Activated CD4-positive, alpha-beta T cell treated with anti-CD3 and anti-CD28 coated beads, Interleukin-2, amount 10 ng/mL, durations not matched to agents 24 days and 14 days (primary cell): ENCODE results near the gene HSPB1. TPM values are rescaled to one million over a fixed set of nuclear protein-coding genes. Genes with fewer than 3 reads are reported as not detected.
"Not testable (repeated sequence)": the region's sequence is repeated elsewhere in the genome, so short reads cannot be mapped to it uniquely, and the experiment has no call there.

Experiments
- DNase-seq: peaks from one replicate; pipeline ENCODE4 v3.0.0; 2022
- H3K27ac Mint-ChIP-seq: one replicate; pipeline ENCODE4 v1.8.0; 2022; ENCODE audit warnings: mild to moderate bottlenecking, mixed read lengths
- H3K27me3 Mint-ChIP-seq: one replicate; pipeline ENCODE4 v1.8.0; 2022; ENCODE audit warnings: mixed read lengths
- H3K36me3 Mint-ChIP-seq: one replicate; pipeline ENCODE4 v1.8.0; 2022; ENCODE audit warnings: low read depth, mild to moderate bottlenecking, mixed read lengths
- H3K4me1 Mint-ChIP-seq: one replicate; pipeline ENCODE4 v1.8.0; 2021; ENCODE audit warnings: mixed read lengths
- H3K4me3 Mint-ChIP-seq: one replicate; pipeline ENCODE4 v1.8.0; 2022; ENCODE audit warnings: mild to moderate bottlenecking, moderate library complexity, mixed read lengths
- H3K9me3 Mint-ChIP-seq: one replicate; pipeline ENCODE4 v1.8.0; 2021; ENCODE audit warnings: mixed read lengths
- intact Hi-C: fragments of 100-400 bp; cut with micrococcal nuclease; formaldehyde crosslinking; loops from one replicate; pipeline ENCODE4 v1.15.1; 2023
- total RNA-seq: library from RNA; stranded (reverse); gene quantifications from 2 replicates; pipeline ENCODE4 v1.2.3, GENCODE V29; 2022

The HSPB1 gene
- total RNA-seq, 1 donor from 2014 or later: 112 TPM

DNA sequence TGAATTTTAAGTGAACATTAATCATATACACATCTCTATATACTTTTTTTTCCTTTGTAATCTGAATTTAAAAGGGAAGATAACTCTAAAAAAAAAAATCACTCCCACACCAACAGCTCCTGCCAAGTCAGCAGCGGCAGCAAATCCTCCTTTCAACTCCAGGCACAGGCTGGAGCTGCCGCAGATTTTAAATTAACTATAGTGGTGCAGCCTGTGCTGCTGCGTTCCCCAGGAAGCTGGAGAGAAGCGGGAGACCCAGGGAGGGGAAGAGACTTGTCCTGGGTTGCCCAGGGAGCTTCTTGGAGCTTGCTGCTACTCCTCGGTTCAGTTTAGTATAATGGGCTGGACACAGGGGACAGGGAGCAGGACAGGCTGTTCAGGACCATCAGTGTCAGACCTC, 32.6 kb upstream of the HSPB1 start:
- peaks cover 26% of the 10 kb centered on the region for H3K4me1 Mint-ChIP-seq
- H3K27ac Mint-ChIP-seq: no peak overlapping the region
- DNase-seq: no peak
- H3K4me3 Mint-ChIP-seq: no peak overlapping the region
- peaks cover 21% of the 10 kb centered on the region for H3K27me3 Mint-ChIP-seq
- H3K36me3 Mint-ChIP-seq: no peaks in the 10 kb centered on the region
- intact Hi-C loops: no loop called here
- no peaks in the 10 kb centered on the region for H3K9me3 Mint-ChIP-seq

DNA sequence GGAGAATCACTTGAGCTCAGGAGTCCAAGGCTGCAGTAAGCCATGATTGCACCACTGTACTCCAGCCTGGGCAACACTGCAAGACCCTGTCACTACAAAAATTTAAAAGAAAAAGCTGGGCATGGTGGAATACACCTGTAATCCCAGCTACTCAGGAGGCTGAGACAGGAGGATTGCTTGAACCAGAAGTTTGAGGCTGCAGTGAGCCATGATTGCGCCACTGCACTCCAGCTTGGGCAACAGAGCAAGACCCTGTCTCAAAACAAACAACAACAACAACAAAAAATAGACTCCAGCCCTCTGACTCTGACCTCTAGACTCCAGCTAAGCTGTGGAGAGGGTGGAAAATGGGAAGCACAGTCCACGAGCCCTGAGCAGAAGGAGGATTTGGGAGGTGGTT, 31.1 kb upstream of the HSPB1 start:
- H3K27ac Mint-ChIP-seq, H3K4me3 Mint-ChIP-seq, H3K36me3 Mint-ChIP-seq, intact Hi-C loops, DNase-seq, H3K9me3 Mint-ChIP-seq: not testable (repeated sequence)
- Mint-ChIP-seq H3K27me3 (peaks cover 19% of the 10 kb centered on the region), H3K4me1 (peaks cover 26% of the 10 kb centered on the region)

DNA sequence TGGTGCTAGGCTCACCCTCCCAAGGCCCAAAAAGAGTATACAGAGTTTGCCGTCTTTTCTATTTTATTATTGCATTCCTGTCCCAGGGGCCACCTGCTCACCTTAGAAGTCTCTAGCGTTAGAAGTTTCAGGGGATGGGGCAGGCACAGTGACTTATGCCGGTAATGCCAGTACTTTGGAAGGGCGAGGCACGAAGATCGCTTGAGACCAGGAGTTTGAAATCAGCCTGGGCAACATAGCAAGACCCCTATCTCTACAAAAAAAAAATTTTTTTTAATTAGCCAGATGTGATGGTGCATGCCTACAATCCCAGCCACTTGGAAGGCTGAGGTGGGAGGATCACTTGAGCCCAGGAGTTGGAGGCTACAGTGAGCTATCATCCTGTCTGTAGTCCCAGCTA, 30.3 kb upstream of the HSPB1 start:
- Mint-ChIP-seq H3K4me3 (no peak overlapping the region), H3K36me3 (no peaks in the 10 kb centered on the region), H3K27ac (no peak overlapping the region), H3K4me1 (peaks cover 26% of the 10 kb centered on the region), H3K9me3 (no peaks in the 10 kb centered on the region), H3K27me3 (peaks cover 18% of the 10 kb centered on the region)
- DNase-seq: no peak
- intact Hi-C loops: loop anchor here (2.0 kb wide), 1 partner anchor 19 kb away; no protein-coding TSS in a partner anchor

DNA sequence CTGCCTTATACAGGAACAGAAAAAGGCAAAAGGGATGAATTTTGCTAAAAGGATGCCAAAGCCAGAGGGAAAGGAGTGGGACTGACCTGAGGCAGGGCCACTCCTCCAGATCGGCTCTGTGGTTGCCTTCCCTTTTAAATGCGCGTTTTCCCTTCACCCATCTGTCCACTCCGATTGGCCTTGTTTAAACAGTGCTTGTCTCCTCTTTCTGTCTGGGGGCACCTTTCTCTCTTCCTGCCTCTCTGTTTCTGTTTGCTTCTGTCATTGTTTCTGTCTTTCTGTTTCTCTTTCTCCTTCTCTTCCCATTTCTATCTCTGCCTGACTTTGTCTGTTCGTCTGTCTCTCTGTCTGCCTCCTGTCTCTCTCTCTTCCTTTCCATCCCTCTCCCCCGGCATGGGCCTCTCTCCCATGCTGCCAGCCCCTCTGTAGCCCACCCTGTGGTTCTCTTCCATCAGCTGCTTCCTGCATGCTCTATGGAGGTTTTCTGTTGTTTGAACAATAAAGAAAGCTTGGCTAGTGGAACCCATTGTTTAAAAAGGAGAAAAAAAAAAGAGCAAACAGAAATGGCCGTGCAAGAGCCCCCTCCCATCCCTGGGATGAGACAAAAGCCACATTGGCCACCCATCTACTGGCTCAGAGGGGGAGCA, 29.5 kb upstream of the HSPB1 start:
- intact Hi-C loops: loop anchor here (2.0 kb wide), 1 partner anchor 18 kb away; no protein-coding TSS in a partner anchor
- Mint-ChIP-seq H3K4me1 (peaks cover 24% of the 10 kb centered on the region), H3K4me3 (peak overlapping the region; percentile 76), H3K9me3 (no peaks in the 10 kb centered on the region), H3K27ac (peak overlapping the region; percentile 68), H3K27me3 (peaks cover 22% of the 10 kb centered on the region), H3K36me3 (no peaks in the 10 kb centered on the region)
- DNase-seq: no peak

DNA sequence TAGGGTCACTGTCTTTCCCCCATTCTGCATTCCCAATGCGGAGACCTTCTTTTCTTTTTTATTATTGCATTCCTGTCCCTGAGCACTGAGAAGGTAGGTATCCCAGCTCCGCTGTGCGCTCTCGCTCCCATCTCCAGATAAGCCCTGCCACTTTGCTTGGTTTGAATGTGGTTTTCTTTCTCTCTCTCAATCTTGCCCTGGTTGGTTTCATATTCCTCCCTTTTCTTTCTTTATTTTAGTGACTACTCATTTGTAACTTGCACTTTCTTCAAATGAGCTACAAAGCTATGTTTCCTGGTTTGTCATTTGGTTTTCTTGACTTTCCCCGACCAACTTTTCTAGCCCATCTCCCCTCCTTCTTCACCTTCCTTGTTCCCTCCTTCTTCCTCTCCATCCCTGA, 29.0 kb upstream of the HSPB1 start:
- Mint-ChIP-seq H3K36me3 (no peaks in the 10 kb centered on the region), H3K27ac (peak overlapping the region; percentile 15), H3K4me3 (peak overlapping the region; percentile 54), H3K4me1 (peaks cover 21% of the 10 kb centered on the region), H3K27me3 (peaks cover 21% of the 10 kb centered on the region), H3K9me3 (no peaks in the 10 kb centered on the region)
- DNase-seq: no peak
- intact Hi-C loops: loop anchor here (2.0 kb wide), 1 partner anchor 17 kb away; no protein-coding TSS in a partner anchor

DNA sequence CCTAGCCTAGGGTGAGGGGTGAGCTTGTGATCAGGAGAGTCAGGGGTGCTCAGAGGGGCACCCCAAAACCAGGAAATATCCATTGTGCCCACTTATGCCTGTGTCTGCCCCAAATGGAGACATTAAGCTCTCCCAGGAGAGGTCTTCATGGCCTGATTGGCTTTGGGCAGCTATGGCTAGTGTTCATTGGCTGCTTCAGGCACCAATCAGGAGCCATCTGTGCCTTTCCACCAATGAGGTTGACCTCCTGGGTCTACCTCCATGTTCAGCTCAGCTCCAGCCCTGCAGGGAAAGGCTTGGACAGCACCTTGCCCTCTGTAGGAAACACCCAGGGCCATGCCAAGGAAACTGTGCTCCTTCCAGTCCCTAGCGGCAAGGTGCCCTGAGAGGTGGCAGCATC, 23.9 kb upstream of the HSPB1 start:
- intact Hi-C loops: no loop called here
- H3K4me1 Mint-ChIP-seq: peaks cover 13% of the 10 kb centered on the region
- H3K36me3 Mint-ChIP-seq: peaks cover 2% of the 10 kb centered on the region
- no peak overlapping the region for H3K4me3 Mint-ChIP-seq
- H3K27ac Mint-ChIP-seq: no peak overlapping the region
- peaks cover 35% of the 10 kb centered on the region for H3K27me3 Mint-ChIP-seq
- no peaks in the 10 kb centered on the region for H3K9me3 Mint-ChIP-seq
- no peak for DNase-seq

DNA sequence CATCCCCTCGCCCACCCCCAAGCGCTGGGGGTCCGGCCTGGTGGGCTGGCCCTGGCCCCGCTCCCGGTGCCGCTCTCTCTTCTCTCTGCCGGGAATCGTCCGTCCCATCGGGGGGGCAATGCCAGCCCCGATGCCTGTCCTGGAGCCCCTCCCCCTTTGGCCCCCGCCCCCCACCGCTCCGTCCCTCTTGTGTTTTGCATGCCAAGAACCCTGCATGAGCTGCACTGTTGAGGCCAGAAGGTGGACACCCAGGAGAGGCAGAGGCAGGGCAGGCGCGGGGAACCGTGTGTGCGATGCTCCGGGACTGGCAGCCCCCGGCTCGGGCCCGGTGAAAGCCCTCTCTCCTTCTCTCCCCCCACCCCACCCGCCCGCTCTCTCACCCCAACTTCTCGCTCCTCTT, 22.1 kb upstream of the HSPB1 start:
- Mint-ChIP-seq H3K4me3 (peak overlapping the region; percentile 81), H3K4me1 (peaks cover 10% of the 10 kb centered on the region)

DNA sequence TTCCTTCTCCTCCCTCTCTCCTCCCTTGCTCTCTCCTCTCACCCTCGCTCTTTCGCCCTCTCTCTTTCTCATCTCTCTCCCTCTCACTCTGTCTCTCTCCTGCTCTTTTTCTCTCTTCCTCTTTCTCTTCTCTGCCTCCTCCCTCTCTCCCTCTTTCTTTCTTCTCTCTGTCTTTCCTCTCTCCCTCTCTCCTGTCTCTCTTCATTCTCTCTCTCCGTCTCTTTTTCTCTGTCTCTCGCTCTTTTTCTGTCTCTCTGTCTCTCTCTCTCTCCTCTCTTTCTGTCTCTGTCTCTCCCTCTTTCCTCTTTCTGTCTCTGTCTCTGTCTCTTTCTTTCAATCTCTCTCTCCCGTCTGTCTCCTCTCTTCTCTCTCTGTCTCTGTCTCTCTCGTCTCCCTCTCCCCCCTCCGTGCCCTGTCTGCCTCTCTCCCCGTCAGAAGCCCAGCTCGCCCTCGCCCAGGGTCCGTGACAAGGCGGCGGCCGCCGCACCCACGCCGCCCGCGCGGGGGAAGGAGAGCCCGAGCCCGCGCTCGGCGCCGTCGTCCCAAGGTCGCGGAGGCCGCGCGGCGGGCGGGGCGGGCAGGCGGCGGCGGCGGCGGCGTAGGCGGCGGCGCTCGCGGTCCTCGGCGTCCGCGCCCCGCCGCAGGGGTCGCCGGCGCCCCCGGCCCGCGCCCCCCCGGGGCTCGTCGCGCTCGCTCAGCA, 21.3 kb upstream of the HSPB1 start:
- Mint-ChIP-seq H3K4me3 (peak overlapping the region; percentile 81), H3K36me3 (peaks cover 2% of the 10 kb centered on the region), H3K27me3 (peaks cover 52% of the 10 kb centered on the region), H3K4me1 (peaks cover 10% of the 10 kb centered on the region), H3K27ac (peak overlapping the region; percentile 65), H3K9me3 (no peaks in the 10 kb centered on the region)
- DNase-seq: peak; percentile 71
- intact Hi-C loops: no loop called here

More for the DNA sequence above, 22.1 kb upstream of the HSPB1 start:
- H3K36me3 Mint-ChIP-seq: peaks cover 2% of the 10 kb centered on the region
- intact Hi-C loops: no loop called here
- H3K27me3 Mint-ChIP-seq: peaks cover 50% of the 10 kb centered on the region
- H3K9me3 Mint-ChIP-seq: no peaks in the 10 kb centered on the region
- DNase-seq: no peak
- no peak overlapping the region for H3K27ac Mint-ChIP-seq

DNA sequence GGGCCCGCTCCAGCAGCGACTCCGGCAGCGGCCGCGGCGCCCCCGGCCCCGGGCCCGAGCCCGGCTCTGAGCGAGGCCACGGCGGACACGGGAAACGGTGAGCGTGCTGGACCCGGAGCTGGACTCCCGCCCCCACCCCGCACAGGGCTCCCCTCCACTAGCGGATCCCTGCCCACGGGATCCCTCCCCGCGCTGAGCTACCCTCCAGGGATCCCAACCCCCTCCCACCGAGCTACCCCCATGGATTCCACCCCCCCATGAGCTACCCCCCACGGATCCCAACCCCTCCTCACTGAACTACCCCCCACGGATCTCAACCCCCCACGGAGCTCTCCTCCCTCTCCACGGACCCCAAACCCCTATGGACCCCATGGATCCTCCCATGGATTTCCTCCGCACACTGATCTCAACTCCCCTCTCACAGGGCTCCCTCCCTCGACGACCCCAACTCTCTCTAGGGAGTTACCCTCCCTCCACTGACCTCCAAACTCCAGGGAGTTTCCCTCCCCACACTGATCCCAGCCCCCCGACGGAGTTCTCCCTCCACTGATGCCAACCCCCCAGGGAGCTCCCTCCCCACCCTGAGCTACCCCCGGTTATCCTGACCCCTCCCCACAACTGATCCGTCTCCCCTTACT, 20.6 kb upstream of the HSPB1 start:
- H3K36me3 Mint-ChIP-seq: peaks cover 2% of the 10 kb centered on the region
- H3K27ac Mint-ChIP-seq: no peak overlapping the region
- H3K4me1 Mint-ChIP-seq: peaks cover 10% of the 10 kb centered on the region
- peaks cover 52% of the 10 kb centered on the region for H3K27me3 Mint-ChIP-seq
- intact Hi-C loops: no loop called here
- no peaks in the 10 kb centered on the region for H3K9me3 Mint-ChIP-seq
- H3K4me3 Mint-ChIP-seq: peak overlapping the region; percentile 81
- DNase-seq: no peak

DNA sequence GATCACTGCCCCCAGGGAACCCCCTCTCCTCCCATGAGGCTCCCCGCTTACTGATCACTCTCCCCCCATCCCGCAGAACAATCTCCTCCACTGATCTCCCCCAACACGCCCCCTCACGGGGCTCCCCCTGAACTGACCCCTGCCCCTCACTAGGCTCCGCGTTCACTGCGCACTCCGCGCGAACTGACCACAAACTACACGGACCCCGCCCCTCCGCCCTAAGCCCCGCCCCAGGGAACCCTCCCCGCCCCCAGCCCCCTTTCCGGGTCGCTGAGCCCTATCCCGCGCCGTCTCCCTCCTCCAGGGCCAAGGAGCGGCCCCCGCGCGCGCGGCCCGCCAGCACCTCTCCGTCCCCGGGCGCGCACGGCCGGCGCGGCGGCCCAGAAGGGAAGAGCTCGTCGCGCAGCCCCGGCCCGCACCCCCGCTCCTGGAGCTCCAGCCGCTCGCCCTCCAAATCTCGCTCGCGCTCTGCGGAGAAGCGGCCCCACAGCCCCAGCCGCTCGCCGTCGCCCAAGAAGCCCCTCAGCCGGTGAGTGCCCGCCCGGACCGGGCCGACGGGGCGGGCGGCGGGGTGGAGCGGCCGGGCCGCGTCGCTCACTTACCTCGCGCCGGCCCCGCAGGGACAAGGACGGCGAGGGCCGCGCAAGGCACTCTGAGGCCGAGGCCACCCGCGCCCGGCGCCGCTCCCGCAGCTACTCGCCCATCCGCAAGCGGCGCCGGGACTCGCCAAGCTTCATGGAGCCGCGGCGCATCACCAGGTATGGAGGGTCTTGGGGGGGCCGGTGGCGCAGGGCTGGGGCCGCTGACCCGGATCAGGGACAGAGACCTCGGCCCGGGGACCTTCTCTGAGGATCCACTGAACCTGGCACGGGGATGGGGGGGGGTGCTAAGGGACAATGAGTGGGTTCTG, 19.9 kb upstream of the HSPB1 start:
- peak; percentile 73 for DNase-seq
- Mint-ChIP-seq H3K27ac (no peak overlapping the region), H3K9me3 (no peaks in the 10 kb centered on the region), H3K36me3 (peaks cover 2% of the 10 kb centered on the region), H3K4me3 (peak overlapping the region; percentile 81), H3K4me1 (peaks cover 10% of the 10 kb centered on the region), H3K27me3 (peaks cover 47% of the 10 kb centered on the region)
- intact Hi-C loops: no loop called here

DNA sequence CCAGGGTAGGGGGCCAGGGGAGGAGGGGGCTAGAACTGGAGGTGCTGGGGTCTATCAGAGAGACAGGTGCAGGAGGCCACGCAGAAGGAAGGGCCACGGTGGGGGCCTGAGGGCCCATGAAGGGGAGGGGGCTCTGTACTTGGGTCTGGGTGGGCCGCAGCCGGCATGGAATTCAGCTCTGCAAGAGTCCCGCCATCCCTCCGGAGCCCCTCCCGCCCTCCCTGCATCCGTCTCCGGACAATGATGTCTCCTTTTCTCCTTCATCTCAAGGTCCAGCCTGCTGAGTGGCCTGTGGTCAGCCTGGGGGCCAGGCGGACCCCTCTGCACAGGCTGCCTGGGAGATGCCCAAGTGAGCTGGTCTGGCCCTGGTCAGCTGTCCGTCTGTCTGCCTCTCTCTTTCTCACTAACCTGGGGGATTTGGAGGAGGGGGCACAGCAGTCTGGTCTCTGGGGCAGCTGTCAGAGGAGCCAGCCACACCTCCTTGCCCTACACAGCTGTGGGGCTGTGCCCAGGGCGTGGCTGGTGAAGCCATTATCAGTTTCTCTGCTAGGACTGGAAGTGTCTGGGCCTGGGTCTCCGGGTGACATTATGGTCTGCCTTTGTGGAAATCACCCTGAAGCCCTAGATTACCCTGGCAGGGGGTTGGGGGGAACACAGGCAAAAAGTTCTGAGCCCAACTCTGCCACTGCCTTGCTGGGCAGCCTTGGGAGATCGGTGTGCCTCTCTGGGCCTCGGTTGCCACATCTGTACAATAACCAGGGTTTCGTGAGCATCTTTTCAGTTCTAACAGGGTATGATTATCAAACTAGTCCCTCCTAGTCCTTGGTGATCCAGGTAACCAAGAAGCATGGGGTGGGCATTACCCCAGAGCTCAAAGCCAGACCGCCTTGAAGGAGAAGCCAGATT, 19.0 kb upstream of the HSPB1 start:
- intact Hi-C loops: no loop called here
- H3K27ac Mint-ChIP-seq: no peak overlapping the region
- H3K36me3 Mint-ChIP-seq: peaks cover 2% of the 10 kb centered on the region
- H3K9me3 Mint-ChIP-seq: no peaks in the 10 kb centered on the region
- peaks cover 10% of the 10 kb centered on the region for H3K4me1 Mint-ChIP-seq
- H3K27me3 Mint-ChIP-seq: peaks cover 42% of the 10 kb centered on the region
- H3K4me3 Mint-ChIP-seq: peak overlapping the region; percentile 65
- no peak for DNase-seq

DNA sequence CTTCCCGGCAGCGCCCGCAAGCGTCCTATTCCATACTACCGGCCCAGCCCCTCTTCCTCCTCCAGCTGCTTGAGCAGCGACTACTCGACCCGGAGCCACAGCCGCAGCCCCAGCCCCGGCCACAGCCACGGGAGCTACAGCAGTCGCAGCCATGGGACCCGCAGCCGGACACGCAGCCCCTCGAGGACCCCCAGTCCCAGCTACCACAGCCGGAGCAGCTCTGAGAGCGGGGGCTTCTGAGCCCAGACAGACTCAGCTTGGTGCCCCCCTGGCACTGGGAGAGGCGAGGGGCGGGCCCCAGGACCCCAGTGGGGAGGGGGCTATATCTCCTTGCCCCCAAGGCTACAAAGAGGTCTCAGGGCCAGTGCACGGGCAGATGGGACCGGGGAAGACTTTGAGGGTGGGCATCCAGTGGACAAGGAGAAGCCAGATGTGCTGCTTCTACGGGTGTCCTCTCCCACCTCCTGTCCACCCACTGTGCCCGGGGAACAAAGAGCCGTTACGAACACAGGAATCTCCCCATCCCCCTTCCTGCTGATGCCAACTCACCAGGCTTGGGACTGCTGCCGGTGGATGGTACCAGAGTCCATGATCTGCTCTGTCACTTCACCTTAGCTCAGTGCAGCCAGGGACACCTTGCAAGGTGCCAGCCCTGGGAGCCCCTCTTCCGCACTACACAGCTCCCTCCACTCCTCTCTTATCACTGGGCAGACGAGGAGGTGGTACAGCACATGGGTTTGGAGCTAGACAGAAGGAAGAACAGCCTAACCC, 16.7 kb upstream of the HSPB1 start:
- Mint-ChIP-seq H3K27me3 (peaks cover 31% of the 10 kb centered on the region), H3K9me3 (no peaks in the 10 kb centered on the region), H3K4me1 (peaks cover 10% of the 10 kb centered on the region), H3K4me3 (no peak overlapping the region), H3K36me3 (peaks cover 2% of the 10 kb centered on the region), H3K27ac (no peak overlapping the region)
- intact Hi-C loops: no loop called here
- DNase-seq: no peak
